Liver (tissue), 9 donors: Measurements from ENCODE around the gene MRPL21. TPM values are rescaled to one million over a fixed set of nuclear protein-coding genes. Genes with fewer than 3 reads are reported as not detected.

Experiments used
- DNase-seq: peaks from one replicate; pipeline ENCODE4 v3.0.0-alpha.2; 2017; ENCODE audit warnings: low spot score
- H3K27ac ChIP-seq, 2 donors: one replicate each; pipeline ENCODE4 v1.7.0; 2013; ENCODE audit warnings: inconsistent platforms in 2 of 2, low read length in 2 of 2, control low read depth in 1 of 2, low read depth in 1 of 2, mild to moderate bottlenecking in 1 of 2
- H3K27me3 ChIP-seq, 4 donors: one replicate each; pipeline versions ENCODE4 v1.6.1 to v1.7.0; 2013; ENCODE audit warnings: low read length in 3 of 4, inconsistent platforms in 1 of 4, mild to moderate bottlenecking in 1 of 4, moderate library complexity in 1 of 4; ENCODE audit not compliant: control insufficient read depth in 4 of 4, insufficient read depth in 4 of 4
- H3K36me3 ChIP-seq, 4 donors: one replicate each; pipeline versions ENCODE4 v1.6.1 to v1.7.0; 2013; ENCODE audit warnings: low read length in 3 of 4, mild to moderate bottlenecking in 3 of 4, low read depth in 1 of 4, moderate library complexity in 1 of 4; ENCODE audit not compliant: control insufficient read depth in 4 of 4, insufficient read depth in 3 of 4
- H3K4me1 ChIP-seq, 4 donors: one replicate each; pipeline versions ENCODE4 v1.6.1 to v1.7.0; 2013; ENCODE audit warnings: low read length in 3 of 4, mild to moderate bottlenecking in 3 of 4, moderate library complexity in 1 of 4; ENCODE audit not compliant: control insufficient read depth in 4 of 4, insufficient read depth in 4 of 4
- H3K4me3 ChIP-seq, 3 donors: one replicate each; pipeline versions ENCODE4 v1.6.1 to v1.7.0; 2013; ENCODE audit warnings: low read length in 3 of 3, control low read depth in 1 of 3, low read depth in 1 of 3, mild to moderate bottlenecking in 1 of 3
- H3K9ac ChIP-seq, 2 donors: one replicate each; pipeline ENCODE4 v1.7.0; 2013; ENCODE audit warnings: low read length in 2 of 2, mild to moderate bottlenecking in 2 of 2, moderate library complexity in 2 of 2, control low read depth in 1 of 2, low read depth in 1 of 2
- H3K9me3 ChIP-seq, 4 donors: one replicate each; pipeline versions ENCODE4 v1.6.1 to v1.7.0; 2013; ENCODE audit warnings: low read length in 3 of 4; ENCODE audit not compliant: control insufficient read depth in 4 of 4
- ATF3 ChIP-seq: IDR thresholded peaks from 2 replicates; pipeline ENCODE4 v1.6.1; 2016; ENCODE audit warnings: antibody characterized with exemption
- CTCF ChIP-seq: fragments of 150-350 bp; IDR thresholded peaks from 2 replicates; pipeline ENCODE4 v1.5.1; 2017; ENCODE audit warnings: improper control_type of control experiment, low read depth, low read length; ENCODE audit not compliant: missing input control
- EGR1 ChIP-seq, 2 donors: IDR thresholded peaks; 2 replicates each; pipeline ENCODE4 v1.6.1; 2016 to 2018; ENCODE audit warnings: antibody characterized with exemption in 2 of 2, low read depth in 2 of 2
- FOXA1 ChIP-seq: IDR thresholded peaks from 2 replicates; pipeline ENCODE4 v1.6.1; 2016; ENCODE audit warnings: antibody characterized with exemption
- FOXA2 ChIP-seq: IDR thresholded peaks from 2 replicates; pipeline ENCODE4 v1.6.1; 2016; ENCODE audit warnings: antibody characterized with exemption
- GABPA ChIP-seq, 2 donors: IDR thresholded peaks in 1 of 2; conservative IDR thresholded peaks in 1 of 2; 2 replicates each; pipeline ENCODE4 v1.6.1; 2016; ENCODE audit warnings: antibody characterized with exemption in 2 of 2, mild to moderate bottlenecking in 1 of 2, moderate library complexity in 1 of 2
- HNF4A ChIP-seq, 2 donors: conservative IDR thresholded peaks; 2 replicates each; pipeline ENCODE4 v1.6.1; 2016; ENCODE audit warnings: antibody characterized with exemption in 2 of 2, mild to moderate bottlenecking in 2 of 2
- HNF4G ChIP-seq: IDR thresholded peaks from 2 replicates; pipeline ENCODE4 v1.6.1; 2016; ENCODE audit warnings: antibody characterized with exemption
- JUND ChIP-seq, 2 donors: IDR thresholded peaks; 2 replicates each; pipeline ENCODE4 v1.6.1; 2016; ENCODE audit warnings: antibody characterized with exemption in 2 of 2
- MAX ChIP-seq: IDR thresholded peaks from 2 replicates; pipeline ENCODE4 v1.6.1; 2016; ENCODE audit warnings: antibody characterized with exemption
- RAD21 ChIP-seq, 2 donors: IDR thresholded peaks; 2 replicates each; pipeline ENCODE4 v1.6.1; 2016; ENCODE audit warnings: antibody characterized with exemption in 2 of 2, mild to moderate bottlenecking in 2 of 2
- SP1 ChIP-seq: IDR thresholded peaks from 2 replicates; pipeline ENCODE4 v1.6.1; 2018; ENCODE audit warnings: antibody characterized with exemption, mild to moderate bottlenecking
- TAF1 ChIP-seq: conservative IDR thresholded peaks from 2 replicates; pipeline ENCODE4 v1.6.1; 2016; ENCODE audit warnings: antibody characterized with exemption, mild to moderate bottlenecking
- YY1 ChIP-seq: IDR thresholded peaks from 2 replicates; pipeline ENCODE4 v1.6.1; 2016; ENCODE audit warnings: antibody characterized with exemption, mild to moderate bottlenecking
- ZBTB33 ChIP-seq: IDR thresholded peaks from 2 replicates; pipeline ENCODE4 v1.6.1; 2016; ENCODE audit warnings: antibody characterized with exemption
- WGBS: extraction: QIAGEN DNeasy Blood & Tissue Kit; methylation state at CpG from one replicate; pipeline ENCODE4 v1.1.7; 2013; 5-methylcytosine and 5-hydroxymethylcytosine counted together
- polyA plus RNA-seq, 2 donors: library from polyadenylated mRNA; stranded (reverse) in 1 of 2; unstranded in 1 of 2; fragments of 200-250 nt in 1 of 2; fragments of >200 nt in 1 of 2; fragmentation: Nextera tagmentation in 1 of 2; extraction: Ambion mirVana in 1 of 2; gene quantifications; one replicate each; pipeline versions ENCODE4 v1.2.1 to v1.2.3, GENCODE V29; 2013 to 2015
- total RNA-seq, 2 donors: library from RNA; depleted of rRNA; stranded (reverse); fragments of >200 nt; gene quantifications; one replicate each; pipeline ENCODE4 v1.2.3, GENCODE V29; 2014
- donor health status: healthy.
- donor health status: healthy.
- donor health status: healthy.
- donor health status: healthy.
- donor health status: healthy.

MRPL21 gene
- total and polyA plus RNA-seq, 4 donors = 22.3 to 76.8 (median 35.4) TPM

GRCh38 chr11:68935516-68936357 is 32.1 kb upstream of the MRPL21 start:
- no peak for TF ChIP-seq GABPA (IDR thresholded peaks at IDR 0.05 in 1 of 2, conservative IDR thresholded peaks at IDR 0.05 in 1 of 2)
- no peak for TF ChIP-seq HNF4A (conservative IDR thresholded peaks at IDR 0.05)
- TF ChIP-seq ATF3 = no peak
- TF ChIP-seq EGR1 (IDR thresholded peaks at IDR 0.05; ENCODE audit: low read depth in 2 of 2) = no peak
- no peak for TF ChIP-seq ZBTB33
- no peak for TF ChIP-seq YY1
- no peak for TF ChIP-seq JUND (IDR thresholded peaks at IDR 0.05)
- no peaks in the 10 kb centered on the region for H3K27me3 ChIP-seq
- 97% methylated on average over 29 of the region's 29 CpGs for WGBS
- H3K4me1 ChIP-seq = no peaks in the 10 kb centered on the region
- H3K9me3 ChIP-seq = no peaks in the 10 kb centered on the region
- peaks cover 25 to 72% (median 28%) of the 10 kb centered on the region in 4 donors for H3K36me3 ChIP-seq
- no peak overlapping the region for H3K27ac ChIP-seq
- H3K4me3 ChIP-seq = no peak overlapping the region
- no peak for DNase-seq
- no peak overlapping the region for H3K9ac ChIP-seq

- Histone ChIP-seq H3K27ac (no peak overlapping the region), H3K27me3 (no peaks in the 10 kb centered on the region), H3K4me1 (no peaks in the 10 kb centered on the region), H3K36me3 (peaks cover 27 to 78% (median 30%) of the 10 kb centered on the region in 4 donors), H3K9ac (no peak overlapping the region), H3K4me3 (no peak overlapping the region), H3K9me3 (no peaks in the 10 kb centered on the region)
- WGBS = 97% methylated on average over 15 of the region's 15 CpGs
- TF ChIP-seq ZBTB33 = no peak
- TF ChIP-seq TAF1 = no peak
- TF ChIP-seq ATF3 = no peak
- no peak for TF ChIP-seq SP1
- TF ChIP-seq MAX = no peak
- no peak for DNase-seq
These were observed 31.4 kb upstream of the MRPL21 start for GRCh38 chr11:68935066-68935465.

GRCh38 chr11:68934666-68935065 is 31.0 kb upstream of the MRPL21 start:
- Histone ChIP-seq H3K27me3 (no peaks in the 10 kb centered on the region), H3K27ac (no peak overlapping the region), H3K36me3 (peaks cover 27 to 79% (median 31%) of the 10 kb centered on the region in 4 donors), H3K9me3 (no peaks in the 10 kb centered on the region), H3K9ac (no peak overlapping the region), H3K4me1 (no peaks in the 10 kb centered on the region), H3K4me3 (no peak overlapping the region)
- 95% methylated on average over 13 of the region's 13 CpGs for WGBS
- no peak for DNase-seq
- TF ChIP-seq JUND (IDR thresholded peaks at IDR 0.05) (no peak), MAX (no peak), RAD21 (IDR thresholded peaks at IDR 0.05) (no peak), ZBTB33 (no peak), HNF4G (no peak), CTCF (no peak), TAF1 (no peak), ATF3 (no peak), FOXA2 (no peak), FOXA1 (no peak), YY1 (no peak)
